ENCODE results near the gene PER3. TPM values are rescaled to one million over a fixed set of nuclear protein-coding genes. Genes with fewer than 3 reads are reported as not detected.
A peak's percentile ranks its signal among the peaks of the same experiment; 100 is the strongest.

PER3 gene
- polyA plus RNA-seq, 1 donor (not counting 4 experiments of a cell fraction or from before 2014, with no cell fraction given): 7.0 TPM

DNA sequence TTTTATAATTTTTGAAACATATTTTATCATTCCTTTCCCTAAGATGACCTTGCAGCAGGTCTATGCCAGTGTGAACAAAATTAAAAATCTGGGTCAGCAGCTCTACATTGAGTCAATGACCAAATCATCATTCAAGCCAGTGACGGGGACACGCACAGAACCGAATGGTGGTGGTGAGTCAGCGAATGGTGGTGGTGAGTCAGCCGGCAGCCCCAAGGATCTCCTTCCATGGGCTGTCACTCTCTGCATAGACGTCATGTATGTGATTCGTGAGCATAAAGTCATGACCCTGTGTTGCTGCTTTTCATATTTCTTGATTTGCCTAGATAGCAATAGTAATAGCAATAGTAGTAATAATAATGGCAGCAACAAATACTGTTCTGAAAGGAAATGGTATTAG is 26.3 kb downstream of the PER3 start:
- H3K4me1 ChIP-seq (ENCODE audit: control insufficient read depth, extremely low read depth, insufficient read depth, low read length): peaks cover 5% of the 10 kb centered on the region
- peaks cover 7 to 10% of the 10 kb centered on the region in 2 experiments for H3K36me3 ChIP-seq (ENCODE audit: control insufficient read depth in 2 of 2, extremely low read depth in 1 of 2, insufficient read depth in 2 of 2, low read length in 2 of 2)
- no peaks in the 10 kb centered on the region for H3K9me1 ChIP-seq (ENCODE audit: control insufficient read depth, extremely low read depth, insufficient read depth, low read length)
- dilution Hi-C loops (cut with MboI; ENCODE audit: extremely low pct_ligation_motif_present, low sequenced_read_pairs): no loop called here
- no peak overlapping the region for H3K4me2 ChIP-seq (ENCODE audit: control insufficient read depth, extremely low read depth, insufficient read depth, low read depth, low read length)
- no peaks in the 10 kb centered on the region for H3K79me2 ChIP-seq (ENCODE audit: control insufficient read depth, insufficient read depth, low read length)
- FAIRE-seq: peak; percentile 48
- no peak overlapping the region for H2AFZ ChIP-seq (ENCODE audit: control insufficient read depth, low read length)
- peaks cover 2% of the 10 kb centered on the region for H3K9me3 ChIP-seq (ENCODE audit: control insufficient read depth, low read depth, low read length)
- H3K9ac ChIP-seq (ENCODE audit: control insufficient read depth, extremely low read depth, insufficient read depth, low read length): no peak overlapping the region
- TF ChIP-seq EZH2 (IDR thresholded peaks at IDR 0.05; ENCODE audit: low read length): no peak
- TF ChIP-seq, protein P1, sequence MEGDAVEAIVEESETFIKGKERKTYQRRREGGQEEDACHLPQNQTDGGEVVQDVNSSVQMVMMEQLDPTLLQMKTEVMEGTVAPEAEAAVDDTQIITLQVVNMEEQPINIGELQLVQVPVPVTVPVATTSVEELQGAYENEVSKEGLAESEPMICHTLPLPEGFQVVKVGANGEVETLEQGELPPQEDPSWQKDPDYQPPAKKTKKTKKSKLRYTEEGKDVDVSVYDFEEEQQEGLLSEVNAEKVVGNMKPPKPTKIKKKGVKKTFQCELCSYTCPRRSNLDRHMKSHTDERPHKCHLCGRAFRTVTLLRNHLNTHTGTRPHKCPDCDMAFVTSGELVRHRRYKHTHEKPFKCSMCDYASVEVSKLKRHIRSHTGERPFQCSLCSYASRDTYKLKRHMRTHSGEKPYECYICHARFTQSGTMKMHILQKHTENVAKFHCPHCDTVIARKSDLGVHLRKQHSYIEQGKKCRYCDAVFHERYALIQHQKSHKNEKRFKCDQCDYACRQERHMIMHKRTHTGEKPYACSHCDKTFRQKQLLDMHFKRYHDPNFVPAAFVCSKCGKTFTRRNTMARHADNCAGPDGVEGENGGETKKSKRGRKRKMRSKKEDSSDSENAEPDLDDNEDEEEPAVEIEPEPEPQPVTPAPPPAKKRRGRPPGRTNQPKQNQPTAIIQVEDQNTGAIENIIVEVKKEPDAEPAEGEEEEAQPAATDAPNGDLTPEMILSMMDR (optimal IDR thresholded peaks at IDR 0.05 in 1 of 3, IDR thresholded peaks at IDR 0.05 in 1 of 3, conservative IDR thresholded peaks at IDR 0.05 in 1 of 3; ENCODE audit: extremely low read depth in 1 of 3, insufficient read depth in 2 of 3, low read length in 3 of 3): no peak
- H3K27me3 ChIP-seq (ENCODE audit: control insufficient read depth, extremely low read depth, insufficient read depth, low read length): no peaks in the 10 kb centered on the region
- no peak overlapping the region for H3K4me3 ChIP-seq (ENCODE audit: control insufficient read depth in 2 of 3, extremely low read depth in 1 of 3, insufficient read depth in 2 of 3, low read depth in 1 of 3, low read length in 3 of 3)
- H4K20me1 ChIP-seq (ENCODE audit: control insufficient read depth, extremely low read depth, insufficient read depth, low read length): no peaks in the 10 kb centered on the region
- H3K27ac ChIP-seq (ENCODE audit: control insufficient read depth, insufficient read depth, low read length): no peak overlapping the region
- DNase-seq (ENCODE audit: low read depth, low spot score): peak; percentile 36

DNA sequence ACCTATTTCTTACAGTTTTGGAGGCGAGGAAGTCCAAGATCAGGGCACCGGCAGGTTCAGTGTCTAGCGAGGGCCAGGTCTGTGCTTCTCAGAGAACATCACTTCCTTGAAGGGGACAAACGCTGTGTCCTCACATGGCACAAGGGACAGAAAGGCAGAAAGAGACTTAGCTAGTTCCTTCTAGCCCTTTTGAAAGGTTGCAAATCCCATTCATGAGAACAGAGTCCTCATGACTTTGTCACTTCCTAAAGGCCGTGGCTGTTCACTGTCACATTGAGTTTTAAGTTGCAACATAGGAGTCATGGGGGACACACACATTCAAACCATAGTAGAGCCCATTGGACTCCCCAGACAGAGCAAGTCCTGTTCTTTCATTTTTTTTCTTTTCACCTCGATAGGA is 27.4 kb downstream of the PER3 start:
- H3K4me2 ChIP-seq (ENCODE audit: control insufficient read depth, extremely low read depth, insufficient read depth, low read depth, low read length): no peak overlapping the region
- no peaks in the 10 kb centered on the region for H4K20me1 ChIP-seq (ENCODE audit: control insufficient read depth, extremely low read depth, insufficient read depth, low read length)
- DNase-seq (ENCODE audit: low read depth, low spot score) (no peak), FAIRE-seq (no peak)
- H3K4me1 ChIP-seq (ENCODE audit: control insufficient read depth, extremely low read depth, insufficient read depth, low read length): peaks cover 5% of the 10 kb centered on the region
- no peak overlapping the region for H3K4me3 ChIP-seq (ENCODE audit: control insufficient read depth in 2 of 3, extremely low read depth in 1 of 3, insufficient read depth in 2 of 3, low read depth in 1 of 3, low read length in 3 of 3)
- no peak overlapping the region for H3K27ac ChIP-seq (ENCODE audit: control insufficient read depth, insufficient read depth, low read length)
- H3K9ac ChIP-seq (ENCODE audit: control insufficient read depth, extremely low read depth, insufficient read depth, low read length): no peak overlapping the region
- H2AFZ ChIP-seq (ENCODE audit: control insufficient read depth, low read length): no peak overlapping the region
- dilution Hi-C loops (cut with MboI; ENCODE audit: extremely low pct_ligation_motif_present, low sequenced_read_pairs): no loop called here
- H3K9me3 ChIP-seq (ENCODE audit: control insufficient read depth, low read depth, low read length): peaks cover 2% of the 10 kb centered on the region
- no peak for TF ChIP-seq EZH2 (IDR thresholded peaks at IDR 0.05; ENCODE audit: low read length)
- no peaks in the 10 kb centered on the region for H3K9me1 ChIP-seq (ENCODE audit: control insufficient read depth, extremely low read depth, insufficient read depth, low read length)
- no peaks in the 10 kb centered on the region for H3K79me2 ChIP-seq (ENCODE audit: control insufficient read depth, insufficient read depth, low read length)
- H3K27me3 ChIP-seq (ENCODE audit: control insufficient read depth, extremely low read depth, insufficient read depth, low read length): no peaks in the 10 kb centered on the region
- peaks cover 5 to 6% of the 10 kb centered on the region in 2 experiments for H3K36me3 ChIP-seq (ENCODE audit: control insufficient read depth in 2 of 2, extremely low read depth in 1 of 2, insufficient read depth in 2 of 2, low read length in 2 of 2)
